ENCODE results near the gene MYEF2.

DNA sequence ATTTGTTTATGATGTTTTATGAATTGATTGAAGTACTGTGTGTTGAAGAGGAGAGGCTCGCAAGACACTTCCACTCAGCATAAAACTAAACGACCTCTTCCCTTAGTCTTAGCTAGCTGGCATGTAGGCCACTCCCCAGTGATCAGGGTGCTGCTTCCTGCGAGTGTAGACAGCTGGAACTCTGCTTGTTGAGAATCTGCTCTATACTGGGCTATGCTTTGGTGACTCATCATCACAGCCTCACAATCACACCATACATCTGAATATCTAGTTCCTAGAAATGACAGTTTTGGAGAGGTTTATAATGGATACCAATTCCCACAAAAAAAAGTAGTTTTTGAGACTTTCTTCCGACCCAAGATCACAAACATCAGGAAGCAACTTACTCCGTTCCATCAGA lies 58.8 kb downstream of the MYEF2 start:
- TF ChIP-seq, protein P1, sequence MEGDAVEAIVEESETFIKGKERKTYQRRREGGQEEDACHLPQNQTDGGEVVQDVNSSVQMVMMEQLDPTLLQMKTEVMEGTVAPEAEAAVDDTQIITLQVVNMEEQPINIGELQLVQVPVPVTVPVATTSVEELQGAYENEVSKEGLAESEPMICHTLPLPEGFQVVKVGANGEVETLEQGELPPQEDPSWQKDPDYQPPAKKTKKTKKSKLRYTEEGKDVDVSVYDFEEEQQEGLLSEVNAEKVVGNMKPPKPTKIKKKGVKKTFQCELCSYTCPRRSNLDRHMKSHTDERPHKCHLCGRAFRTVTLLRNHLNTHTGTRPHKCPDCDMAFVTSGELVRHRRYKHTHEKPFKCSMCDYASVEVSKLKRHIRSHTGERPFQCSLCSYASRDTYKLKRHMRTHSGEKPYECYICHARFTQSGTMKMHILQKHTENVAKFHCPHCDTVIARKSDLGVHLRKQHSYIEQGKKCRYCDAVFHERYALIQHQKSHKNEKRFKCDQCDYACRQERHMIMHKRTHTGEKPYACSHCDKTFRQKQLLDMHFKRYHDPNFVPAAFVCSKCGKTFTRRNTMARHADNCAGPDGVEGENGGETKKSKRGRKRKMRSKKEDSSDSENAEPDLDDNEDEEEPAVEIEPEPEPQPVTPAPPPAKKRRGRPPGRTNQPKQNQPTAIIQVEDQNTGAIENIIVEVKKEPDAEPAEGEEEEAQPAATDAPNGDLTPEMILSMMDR (conservative IDR thresholded peaks at IDR 0.05 in 1 of 2, IDR thresholded peaks at IDR 0.05 in 1 of 2; ENCODE audit: extremely low read depth in 1 of 2, insufficient read depth in 1 of 2, low read depth in 1 of 2, low read length in 2 of 2), result no peak
- no peak for TF ChIP-seq EZH2 (IDR thresholded peaks at IDR 0.05; ENCODE audit: borderline replicate concordance, low read length)
